Heart right ventricle (tissue), 16 donors: ENCODE measurements around the gene DHRS13. TPM values are rescaled to one million over a fixed set of nuclear protein-coding genes. Genes with fewer than 3 reads are reported as not detected.
"Not testable (repeated sequence)": the region's sequence is repeated elsewhere in the genome, so short reads cannot be mapped to it uniquely, and the experiment has no call there.

ENCODE experiments used
- ATAC-seq, 8 donors: fragments of 200-7000 bp; cut with Tn5 transposase; one replicate each; pipeline ENCODE4 v1.9.1; 2020; ENCODE audit warnings: mild to moderate bottlenecking in 8 of 8, moderate library complexity in 8 of 8, moderate number of reproducible peaks in 1 of 8
- DNase-seq, 2 donors: peaks; one replicate each; pipeline ENCODE4 v3.0.0-alpha.2; 2020
- H3K27ac ChIP-seq, 10 donors: fragments of 200-600 bp; sonication (generic) in 2 of 10; one replicate each; pipeline versions ENCODE4 v1.5.0 to v1.8.0; 2020 to 2022; ENCODE audit warnings: mild to moderate bottlenecking in 3 of 10
- H3K27me3 ChIP-seq, 7 donors: fragments of 200-600 bp; one replicate each; pipeline ENCODE4 v1.8.0; 2021 to 2022; ENCODE audit warnings: mild to moderate bottlenecking in 2 of 7
- H3K36me3 ChIP-seq, 9 donors: fragments of 200-600 bp; sonication (generic) in 1 of 9; one replicate each; pipeline versions ENCODE4 v1.5.0 to v1.8.0; 2020 to 2022; ENCODE audit warnings: mild to moderate bottlenecking in 2 of 9
- H3K4me1 ChIP-seq, 9 donors: fragments of 200-600 bp; sonication (generic) in 1 of 9; one replicate each; pipeline versions ENCODE4 v1.5.0 to v1.8.0; 2020 to 2022; ENCODE audit warnings: mild to moderate bottlenecking in 4 of 9
- H3K4me3 ChIP-seq, 10 donors: fragments of 200-600 bp; sonication (generic) in 2 of 10; one replicate each; pipeline versions ENCODE4 v1.5.0 to v1.8.0; 2020 to 2022; ENCODE audit warnings: mild to moderate bottlenecking in 7 of 10, moderate library complexity in 2 of 10
- H3K9me3 ChIP-seq, 11 donors: fragments of 200-600 bp in 10 of 11; sonication (generic) in 2 of 11; one replicate each; pipeline versions ENCODE4 v1.5.0 to v1.8.0; 2013 to 2022; ENCODE audit warnings: mild to moderate bottlenecking in 2 of 11, control low read depth in 1 of 11, moderate library complexity in 1 of 11
- WGBS, 2 donors: extraction: QIAGEN DNeasy Blood & Tissue Kit; methylation state at CpG; one replicate each; pipeline ENCODE4 v1.1.7; 2013; ENCODE audit warnings: inconsistent platforms in 1 of 2; 5-methylcytosine and 5-hydroxymethylcytosine counted together
- intact Hi-C, 10 donors: fragments of 100-400 bp; cut with DNase I; formaldehyde crosslinking; loops; one replicate each; pipeline versions ENCODE4 v1.11.1 to v1.14.2; 2022
- polyA plus RNA-seq, 2 donors: library from polyadenylated mRNA; stranded (reverse); fragments of 200-250 nt; gene quantifications; one replicate each; pipeline ENCODE4 v1.2.3, GENCODE V29; 2013
- total RNA-seq, 10 donors: library from RNA; stranded (reverse); fragmentation: NEBNext Ultra II Directional in 3 of 10; extraction: Animal tissue kit (Norgen Biotek cat#: 25700) in 3 of 10; gene quantifications; one replicate each; pipeline versions ENCODE4 v1.2.1 to v1.2.4, GENCODE V29; 2021 to 2023
- TF ChIP-seq, protein P1 (sequence below), 9 donors: fragments of 200-600 bp; sonication (generic) in 2 of 9; IDR thresholded peaks; one replicate each; pipeline versions ENCODE4 v1.5.0 to v1.8.0; 2021 to 2022; ENCODE audit warnings: antibody characterized with exemption in 9 of 9, mild to moderate bottlenecking in 5 of 9, moderate library complexity in 1 of 9
- donor health status: Arrhythmogenic right ventricular cardiomyopathy.
- donor health status: ischemic (EF 13 %, LVEDD 7.1; RV severe dilation, severe dysfunction).
- donor health status: healthy with polysubstance abuse.
- donor health status: DM: no; HTN: yes; CAD: no.
- donor health status: DM: no; HTN: no; CAD: no.
- donor health status: ischemic (EF 25% LVEDD 6.9; RV normal size, moderate dysfunction).
- donor health status: ischemic (EF 25% LVEDD 5.7; RV mildly dilated, moderate dysfunction).
- donor health status: healthy.
- donor health status: DM: yes; HTN: yes; CAD: no.
- donor health status: Ischemic cardiomyopathy.
- donor health status: ischemic (EF 35%, LVEDD 5.7; RV mildly dilated, moderate dysfunction).
- donor health status: nonischemic (EF 11% LVEDD 7.7; RV severe dilation, severe dysfunction).
- donor health status: DM: yes; HTN: yes; CAD: no.
- donor health status: PGD.
- donor health status: ischemic (EF 29% LVEDD 5.4; RV normal size, mild dysfunction).
- donor health status: nonischemic (EF 23%, LVEDD 6.1; RV moderate dilation, normal function).

Gene DHRS13
- total and polyA plus RNA-seq, 12 donors, result 1.1 to 5.6 (median 2.6) TPM

GRCh38 chr17:28904800-28905199, 1.9 kb upstream of the DHRS13 start:
- TF ChIP-seq, protein P1, sequence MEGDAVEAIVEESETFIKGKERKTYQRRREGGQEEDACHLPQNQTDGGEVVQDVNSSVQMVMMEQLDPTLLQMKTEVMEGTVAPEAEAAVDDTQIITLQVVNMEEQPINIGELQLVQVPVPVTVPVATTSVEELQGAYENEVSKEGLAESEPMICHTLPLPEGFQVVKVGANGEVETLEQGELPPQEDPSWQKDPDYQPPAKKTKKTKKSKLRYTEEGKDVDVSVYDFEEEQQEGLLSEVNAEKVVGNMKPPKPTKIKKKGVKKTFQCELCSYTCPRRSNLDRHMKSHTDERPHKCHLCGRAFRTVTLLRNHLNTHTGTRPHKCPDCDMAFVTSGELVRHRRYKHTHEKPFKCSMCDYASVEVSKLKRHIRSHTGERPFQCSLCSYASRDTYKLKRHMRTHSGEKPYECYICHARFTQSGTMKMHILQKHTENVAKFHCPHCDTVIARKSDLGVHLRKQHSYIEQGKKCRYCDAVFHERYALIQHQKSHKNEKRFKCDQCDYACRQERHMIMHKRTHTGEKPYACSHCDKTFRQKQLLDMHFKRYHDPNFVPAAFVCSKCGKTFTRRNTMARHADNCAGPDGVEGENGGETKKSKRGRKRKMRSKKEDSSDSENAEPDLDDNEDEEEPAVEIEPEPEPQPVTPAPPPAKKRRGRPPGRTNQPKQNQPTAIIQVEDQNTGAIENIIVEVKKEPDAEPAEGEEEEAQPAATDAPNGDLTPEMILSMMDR (IDR thresholded peaks at IDR 0.05), result no peak
- WGBS, 2 donors, result 48 to 55% methylated on average over 4 of the region's 4 CpGs
- H3K36me3 ChIP-seq, result peaks cover 0 to 47% (median 40%) of the 10 kb centered on the region in 9 donors
- H3K4me3 ChIP-seq, result no peak overlapping the region
- intact Hi-C loops, result loop anchor here in 8 of 10 donors (5.0 to 10.0 kb wide), 7 partner anchors 33 to 177 kb away; partner anchors contain the start of genes ERAL1 (in 1 of the 8), NEK8 (in 1 of the 8) and TLCD1 (in 1 of the 8)
- ATAC-seq (no peak), DNase-seq (no peak)
- H3K27ac ChIP-seq, result no peak overlapping the region
- no peaks in the 10 kb centered on the region for H3K27me3 ChIP-seq
- H3K9me3 ChIP-seq, result no peaks in the 10 kb centered on the region
- H3K4me1 ChIP-seq, result peaks cover 4 to 58% (median 33%) of the 10 kb centered on the region in 9 donors

DNA sequence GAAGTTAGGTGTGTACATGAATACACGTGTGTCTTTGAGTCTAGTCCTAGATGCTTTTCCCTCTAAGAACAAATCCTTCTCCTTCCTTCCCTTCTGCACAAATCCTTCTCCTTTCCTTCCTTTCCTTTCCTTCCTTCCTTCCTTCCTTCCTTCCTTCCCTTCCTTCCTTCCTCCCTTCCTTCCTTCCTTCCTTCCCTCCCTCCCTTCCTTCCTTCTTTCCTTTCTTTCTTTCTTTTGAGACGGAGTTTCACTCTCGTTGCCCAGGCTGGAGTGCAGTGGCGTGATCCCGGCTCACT, 615 bp upstream of the DHRS13 start:
- H3K27me3 ChIP-seq, H3K9me3 ChIP-seq, ATAC-seq, H3K27ac ChIP-seq, DNase-seq: not testable (repeated sequence)
- Histone ChIP-seq H3K4me3 (peak overlapping the region in 2 of 10 donors; percentile 80 to 82), H3K4me1 (peaks cover 4 to 49% (median 24%) of the 10 kb centered on the region in 9 donors), H3K36me3 (peaks cover 0 to 34% (median 29%) of the 10 kb centered on the region in 9 donors)
- WGBS, 2 donors, result 59 to 61% methylated on average over 5 of the region's 5 CpGs
- intact Hi-C loops, result loop anchor here in 7 of 10 donors (5.0 to 10.0 kb wide), 7 partner anchors 34 to 176 kb away; partner anchors contain the start of genes ERAL1 (in 1 of the 7), NEK8 (in 1 of the 7) and TLCD1 (in 1 of the 7)

DNA sequence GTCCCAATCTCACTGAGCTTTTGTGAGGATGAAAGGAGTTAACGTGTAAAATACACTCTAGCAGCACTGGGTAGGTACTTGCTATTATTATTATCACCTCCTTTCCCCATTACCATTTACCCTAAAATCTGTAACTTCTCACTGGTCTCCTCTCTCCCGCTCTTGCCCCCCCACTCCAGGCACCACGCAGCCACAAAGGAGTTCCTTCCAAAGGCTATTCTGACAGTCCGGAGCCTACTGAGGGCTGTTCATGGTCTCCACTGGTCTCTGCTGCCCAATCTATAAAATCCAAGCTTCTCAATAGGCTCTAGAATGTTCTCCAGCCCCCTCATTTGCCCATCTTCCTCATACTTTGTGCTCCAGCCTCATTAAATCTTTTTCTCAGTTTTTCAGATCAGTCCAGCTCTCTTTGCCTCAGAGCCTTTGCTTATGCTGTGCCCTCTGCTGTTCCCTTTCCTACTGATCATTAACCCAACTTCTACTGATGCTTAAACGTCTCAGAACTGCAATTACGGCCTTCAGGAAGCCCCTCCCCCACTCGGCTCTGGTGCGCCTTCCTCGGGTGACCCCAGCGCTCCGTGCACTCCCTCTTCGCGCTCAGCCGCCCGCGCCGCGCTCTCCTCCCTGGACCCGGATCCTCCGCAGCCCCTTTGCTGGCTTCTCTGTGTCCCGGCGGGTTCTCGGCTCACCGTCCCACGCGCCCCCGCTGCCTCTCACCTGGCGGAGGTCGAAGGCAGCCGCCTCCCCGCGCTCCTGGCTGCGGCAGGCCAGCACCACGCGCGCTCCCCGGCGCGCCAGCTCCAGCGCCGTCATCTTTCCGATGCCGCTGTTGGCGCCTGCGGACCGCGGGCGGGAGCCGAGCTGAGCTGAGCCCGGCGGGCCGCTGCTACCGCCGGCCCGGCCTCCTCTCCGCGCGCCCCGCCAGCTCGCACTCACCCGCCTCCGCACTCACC, 737 bp downstream of the DHRS13 start:
- Histone ChIP-seq H3K27ac (peak overlapping the region; percentile 48 to 88 (median 78)), H3K36me3 (peaks cover 0 to 20% (median 18%) of the 10 kb centered on the region in 9 donors), H3K4me1 (peaks cover 4 to 44% (median 17%) of the 10 kb centered on the region in 9 donors), H3K4me3 (peak overlapping the region; percentile 19 to 83 (median 73)), H3K9me3 (no peaks in the 10 kb centered on the region), H3K27me3 (no peaks in the 10 kb centered on the region)
- TF ChIP-seq, protein P1 (IDR thresholded peaks at IDR 0.05), result no peak
- peak in 1 of 2 donors; percentile 52 for DNase-seq
- ATAC-seq, result peak; percentile 14 to 54 (median 45)
- 6% methylated on average over 61 to 62 of the region's 62 CpGs for WGBS, 2 donors
- intact Hi-C loops, result loop anchor here in 7 of 10 donors (5.0 to 10.0 kb wide), 7 partner anchors 35 to 175 kb away; partner anchors contain the start of genes ERAL1 (in 1 of the 7), NEK8 (in 1 of the 7) and TLCD1 (in 1 of the 7)

DNA sequence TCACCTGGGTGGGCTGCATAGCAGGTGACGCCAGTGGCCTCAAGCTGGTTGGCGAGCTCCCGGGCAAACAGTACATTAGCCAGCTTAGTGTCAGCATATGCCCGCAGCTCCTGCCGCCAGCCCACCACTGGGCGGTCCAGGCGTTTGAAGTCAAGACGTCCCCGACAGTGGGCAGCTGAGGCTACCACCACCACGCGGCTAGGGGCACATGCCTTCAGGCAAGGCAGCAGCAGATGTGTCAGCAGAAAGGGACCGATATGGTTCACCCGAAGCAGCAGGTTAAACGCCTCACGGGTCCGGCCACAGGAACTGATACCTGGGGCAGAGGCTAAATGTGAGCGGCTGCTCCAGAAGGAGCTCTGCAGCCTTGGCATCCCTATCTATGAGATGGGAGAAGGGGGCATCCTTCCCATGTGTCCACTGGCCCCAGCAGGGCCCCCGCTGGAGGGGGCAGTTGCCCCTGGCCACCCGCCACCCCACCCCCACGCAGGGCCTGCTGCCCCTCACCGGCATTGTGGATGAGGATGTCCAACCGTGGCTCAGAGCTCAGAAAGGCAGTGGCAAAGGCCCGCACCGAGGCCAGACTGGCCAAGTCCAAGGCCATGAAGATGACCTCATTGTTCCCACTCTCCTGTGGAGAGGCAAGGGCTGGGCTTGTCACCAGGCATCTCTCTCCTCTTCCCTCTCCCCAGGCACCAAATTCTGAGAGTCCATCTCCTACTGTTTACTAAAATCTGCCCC, 1.7 kb downstream of the DHRS13 start:
- peaks cover 5 to 45% (median 23%) of the 10 kb centered on the region in 9 donors for H3K4me1 ChIP-seq
- TF ChIP-seq, protein P1 (IDR thresholded peaks at IDR 0.05), result no peak
- no peaks in the 10 kb centered on the region for H3K9me3 ChIP-seq
- intact Hi-C loops, result loop anchor here in 7 of 10 donors (5.0 to 10.0 kb wide), 7 partner anchors 36 to 174 kb away; partner anchors contain the start of genes ERAL1 (in 1 of the 7), NEK8 (in 1 of the 7) and TLCD1 (in 1 of the 7)
- DNase-seq (no peak), ATAC-seq (no peak)
- peak overlapping the region in 2 of 10 donors; percentile 65 to 80 for H3K4me3 ChIP-seq
- peaks cover 0 to 10% (median 8%) of the 10 kb centered on the region in 9 donors for H3K36me3 ChIP-seq
- no peaks in the 10 kb centered on the region for H3K27me3 ChIP-seq
- H3K27ac ChIP-seq, result peak overlapping the region in 1 of 10 donors; percentile 88
- WGBS, 2 donors, result 93 to 96% methylated on average over 24 of the region's 24 CpGs
